HG02588 (cell line): Measurements from ENCODE around the gene OR10H4.
"Not testable (repeated sequence)": the region's sequence is repeated elsewhere in the genome, so short reads cannot be mapped to it uniquely, and the experiment has no call there.

Experiments
- ATAC-seq: cut with Tn5 transposase; IDR thresholded peaks from one replicate; pipeline ENCODE4 v1.9.1; 2021; ENCODE audit warnings: mild to moderate bottlenecking, moderate library complexity; ENCODE audit not compliant: unreplicated experiment

The OR10H4 gene

DNA sequence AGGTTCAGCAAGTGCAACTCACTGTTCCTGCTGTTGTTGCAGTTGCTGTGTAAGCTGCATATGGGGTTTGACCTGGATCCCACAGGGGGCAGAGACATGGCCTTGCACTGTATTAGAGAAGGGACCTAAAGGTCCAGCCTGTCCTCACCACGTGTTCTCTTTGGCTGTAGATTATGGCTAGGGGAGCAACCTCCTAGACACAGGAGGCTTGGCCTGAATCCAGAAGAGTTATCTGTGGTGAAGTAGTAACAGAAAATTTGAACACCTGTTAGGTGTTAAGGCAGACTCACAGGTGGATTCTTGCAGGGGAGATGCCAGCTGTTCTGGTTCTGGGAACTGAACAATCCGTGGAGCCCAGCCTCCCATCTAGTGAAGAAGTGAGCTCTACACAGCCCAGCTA lies 11.0 kb upstream of the OR10H4 start:
- no peak for ATAC-seq

DNA sequence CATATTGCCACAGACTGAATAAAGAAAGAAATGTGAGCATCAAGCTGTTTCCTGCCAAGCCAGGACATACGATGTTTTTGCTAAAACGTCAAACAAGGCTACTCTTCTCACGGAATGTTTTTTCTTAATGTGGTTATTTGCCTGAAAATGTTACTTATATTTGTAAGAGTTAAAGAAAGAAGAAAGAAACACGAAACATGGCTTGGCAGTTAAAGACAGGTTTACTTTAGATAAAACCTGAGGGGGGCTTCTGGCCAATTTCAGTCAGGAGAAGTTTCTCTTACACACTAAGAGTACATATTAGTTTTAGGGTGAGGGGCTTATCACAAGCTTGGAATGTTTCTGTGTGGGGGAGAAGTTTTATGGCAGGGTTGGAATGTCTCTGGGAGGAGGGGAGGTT lies 4.4 kb upstream of the OR10H4 start:
- ATAC-seq: no peak

- ATAC-seq: no peak
These were observed 3.5 kb upstream of the OR10H4 start for GRCh38 chr19:15945301-15945700.

GRCh38 chr19:15954820-15955219 lies 6.0 kb downstream of the OR10H4 start:
- ATAC-seq: no peak

DNA sequence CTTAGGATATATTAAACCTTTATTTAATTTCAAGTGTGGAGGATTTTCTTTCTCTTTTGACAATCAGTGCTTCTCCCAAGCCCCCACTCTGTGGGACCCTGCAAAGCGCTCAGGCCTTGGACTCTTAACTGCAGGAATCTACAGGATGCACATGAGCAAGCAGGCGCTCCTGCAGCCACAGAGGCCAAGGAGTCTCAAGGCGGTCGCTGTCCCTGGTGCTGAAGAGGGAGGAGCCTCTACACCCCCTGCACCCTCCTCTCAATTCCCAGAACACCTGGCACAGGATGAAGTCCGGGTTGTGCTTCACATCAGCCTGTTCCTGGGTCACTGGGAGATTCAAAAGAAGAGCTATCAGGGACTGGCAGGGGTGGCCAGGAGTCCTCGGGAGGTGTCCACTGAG lies 13.5 kb downstream of the OR10H4 start:
- ATAC-seq: no peak

DNA sequence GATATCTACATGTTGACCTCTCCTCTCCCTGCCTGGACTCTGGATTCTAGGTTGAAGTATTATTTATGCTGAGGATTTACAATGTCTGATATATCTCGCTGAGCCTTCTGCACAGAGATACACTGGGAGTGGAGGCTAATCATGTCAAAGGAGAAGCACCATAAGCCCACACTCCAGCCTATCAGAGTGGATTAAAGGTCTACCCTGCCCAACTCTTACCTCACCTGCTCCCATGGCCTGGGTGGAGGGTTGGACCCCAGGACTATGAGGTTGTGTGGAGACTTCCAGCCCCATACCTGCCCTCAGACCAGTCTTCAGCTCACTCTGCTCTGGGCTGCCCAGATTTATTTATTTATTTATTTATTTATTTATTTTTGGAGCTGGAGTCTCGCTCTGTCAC lies 15.4 kb downstream of the OR10H4 start:
- no peak for ATAC-seq

DNA sequence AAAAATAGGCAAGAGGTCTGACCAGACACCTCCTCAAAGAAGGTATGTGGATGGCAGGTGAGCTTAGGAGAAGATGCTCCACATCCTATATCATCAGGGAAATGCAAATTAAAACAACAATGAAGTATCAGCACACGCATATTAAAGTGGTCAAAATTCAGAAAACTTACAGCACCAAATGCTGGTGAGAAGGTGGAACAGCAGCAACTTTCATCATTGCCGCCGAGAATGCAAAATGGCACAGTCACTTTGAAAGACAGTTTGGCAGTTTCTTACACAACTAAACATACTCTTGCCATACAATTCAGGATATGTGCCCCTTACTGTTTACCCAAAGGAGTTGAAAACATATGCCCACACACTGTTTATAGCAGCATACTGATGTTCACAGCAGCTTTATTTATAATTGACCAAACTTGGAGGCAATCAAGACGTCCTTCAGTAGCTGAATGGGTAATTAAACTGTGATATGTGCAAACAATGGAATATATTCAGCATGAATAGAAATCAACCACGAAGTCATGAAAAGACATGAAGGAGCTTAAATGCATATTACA lies 22.5 kb downstream of the OR10H4 start:
- no peak for ATAC-seq

DNA sequence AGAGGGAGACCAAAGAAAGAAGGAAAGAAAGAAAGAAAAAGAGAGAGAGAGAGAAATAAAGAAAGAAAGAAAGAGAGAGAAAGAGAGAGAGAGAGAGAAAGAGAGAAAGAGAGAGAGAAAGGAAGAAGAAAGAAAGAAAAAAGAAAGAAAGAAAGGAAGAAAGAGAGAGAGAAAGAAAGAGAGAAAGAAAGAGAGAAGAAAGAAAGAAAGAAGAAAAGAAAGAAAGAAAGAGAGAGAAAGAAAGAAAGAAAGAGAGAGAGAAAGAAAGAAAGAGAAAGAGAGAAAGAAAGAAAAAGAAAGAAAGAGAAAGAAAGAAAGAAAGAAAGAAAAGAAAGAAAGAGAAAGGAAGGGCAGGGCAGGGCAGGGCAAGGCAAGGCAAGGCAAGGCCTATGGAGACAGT lies 23.2 kb downstream of the OR10H4 start:
- ATAC-seq: not testable (repeated sequence)

DNA sequence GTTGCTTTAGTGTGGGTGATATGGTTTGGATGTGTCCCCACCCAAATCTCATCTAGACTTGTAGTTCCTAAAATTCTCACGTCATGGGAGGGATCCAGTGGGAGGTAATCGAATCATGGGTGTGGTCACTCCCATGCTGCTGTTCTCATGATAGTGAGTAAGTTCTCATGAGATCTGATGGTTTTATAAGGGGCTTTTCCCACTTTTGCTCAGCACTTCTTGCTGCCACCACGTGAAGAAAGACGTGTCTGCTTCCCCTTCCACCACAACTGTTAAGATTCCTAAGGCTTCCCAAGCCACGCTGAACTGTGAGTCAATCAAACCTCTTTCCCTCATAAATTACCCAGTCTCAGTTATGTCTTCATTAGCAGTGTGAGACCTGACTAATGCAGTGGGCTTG lies 26.0 kb downstream of the OR10H4 start:
- no peak for ATAC-seq

DNA sequence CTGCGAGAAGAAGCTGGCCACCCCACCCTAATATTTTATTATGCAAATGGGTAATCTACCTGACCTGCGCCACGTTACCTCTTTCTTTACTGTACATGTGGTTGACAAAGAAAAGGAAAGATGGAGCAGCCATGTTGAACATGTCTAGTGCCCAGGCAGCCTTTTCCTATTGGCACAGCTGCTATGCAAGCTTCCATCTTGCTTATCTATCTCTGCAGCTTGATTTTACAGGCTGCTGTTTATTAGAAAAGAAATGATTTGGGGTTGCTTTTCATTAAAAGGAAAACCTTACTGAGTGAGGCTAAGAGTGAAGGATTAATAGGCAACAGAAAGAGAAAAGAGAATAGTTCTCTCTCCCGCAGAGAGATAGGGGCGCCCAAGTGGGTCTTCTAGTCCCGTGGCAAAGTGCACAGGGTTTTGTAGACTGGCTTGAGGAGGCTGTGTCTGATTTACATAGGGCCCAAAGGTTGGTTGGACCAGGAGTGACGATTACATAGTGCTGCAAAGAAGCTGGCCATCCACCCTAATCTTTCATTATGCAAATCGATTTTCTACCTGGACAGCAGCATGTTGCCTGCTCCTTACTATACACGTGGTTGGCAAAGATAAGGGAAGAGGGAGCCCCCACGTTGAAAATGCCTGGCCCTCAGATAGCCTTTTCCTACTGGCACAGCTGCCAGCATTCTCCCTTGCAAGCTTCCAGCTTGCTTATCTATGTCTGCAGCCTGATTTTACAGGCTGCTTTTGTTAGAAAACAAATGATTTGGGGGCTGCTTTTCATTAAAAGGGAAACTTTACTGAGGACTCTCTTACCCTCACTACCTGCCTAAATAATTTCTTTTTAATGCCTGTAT lies 28.3 kb downstream of the OR10H4 start:
- ATAC-seq: no peak

DNA sequence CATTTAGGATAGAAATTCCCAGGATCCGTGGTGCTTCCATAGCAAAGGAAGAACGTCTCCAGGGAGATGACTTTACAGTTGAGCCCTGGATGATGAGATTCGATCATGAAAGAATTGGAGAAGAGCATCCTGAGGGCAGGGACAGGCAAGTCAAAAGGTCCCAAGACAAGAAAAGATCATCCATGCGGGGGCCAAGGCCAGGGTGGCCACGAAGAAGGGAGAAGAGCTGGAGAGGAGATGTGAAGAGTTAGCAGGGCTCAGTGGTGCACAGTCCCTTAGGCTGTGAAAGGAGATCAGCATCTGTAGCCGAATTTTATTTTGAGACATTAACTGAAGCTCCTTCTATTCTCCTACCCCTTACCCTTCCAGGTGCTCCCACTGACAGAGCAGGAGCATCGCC lies 28.9 kb downstream of the OR10H4 start:
- ATAC-seq: no peak

GRCh38 chr19:15979293-15979692 lies 30.5 kb downstream of the OR10H4 start:
- ATAC-seq: no peak

DNA sequence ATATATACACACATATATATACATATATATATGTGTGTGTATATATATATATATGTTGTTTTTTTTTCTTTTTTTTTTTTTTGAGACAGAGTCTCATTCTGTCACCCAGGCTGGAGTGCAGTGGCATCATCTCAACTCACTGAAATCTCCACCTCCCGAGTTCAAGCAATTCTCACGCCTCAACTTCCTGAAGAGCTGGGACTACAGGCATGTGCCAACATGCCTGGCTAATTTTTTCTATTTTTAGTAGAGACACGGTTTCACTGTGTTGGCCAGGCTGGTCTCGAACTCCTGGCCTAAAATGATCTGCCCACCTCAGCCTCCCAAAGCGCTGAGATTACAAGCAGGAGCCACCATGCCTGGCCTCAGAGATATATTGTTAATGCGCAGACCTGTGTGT lies 37.0 kb downstream of the OR10H4 start:
- not testable (repeated sequence) for ATAC-seq

- ATAC-seq: no peak
These were observed 37.9 kb downstream of the OR10H4 start for GRCh38 chr19:15986701-15987100.

GRCh38 chr19:15989889-15990288 lies 41.1 kb downstream of the OR10H4 start:
- ATAC-seq: no peak

DNA sequence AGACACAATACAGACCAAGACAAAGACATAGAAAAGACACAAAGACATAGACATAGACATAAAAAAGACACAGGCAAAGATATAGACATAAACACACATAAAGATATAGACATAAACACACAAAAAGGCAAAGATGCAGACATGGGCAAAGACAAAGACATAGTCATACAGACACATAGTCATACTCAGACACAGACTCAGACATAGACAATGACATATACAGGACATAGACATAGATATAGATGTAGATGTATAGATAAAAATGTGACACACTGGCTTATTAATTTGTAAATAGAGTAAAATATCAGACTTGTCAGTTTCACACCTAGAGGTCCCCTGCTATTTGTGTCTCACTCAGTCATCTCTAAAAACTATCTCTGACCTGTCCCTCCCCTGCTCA lies 42.8 kb downstream of the OR10H4 start:
- no peak for ATAC-seq

GRCh38 chr19:15992014-15992413 lies 43.2 kb downstream of the OR10H4 start:
- ATAC-seq: no peak

DNA sequence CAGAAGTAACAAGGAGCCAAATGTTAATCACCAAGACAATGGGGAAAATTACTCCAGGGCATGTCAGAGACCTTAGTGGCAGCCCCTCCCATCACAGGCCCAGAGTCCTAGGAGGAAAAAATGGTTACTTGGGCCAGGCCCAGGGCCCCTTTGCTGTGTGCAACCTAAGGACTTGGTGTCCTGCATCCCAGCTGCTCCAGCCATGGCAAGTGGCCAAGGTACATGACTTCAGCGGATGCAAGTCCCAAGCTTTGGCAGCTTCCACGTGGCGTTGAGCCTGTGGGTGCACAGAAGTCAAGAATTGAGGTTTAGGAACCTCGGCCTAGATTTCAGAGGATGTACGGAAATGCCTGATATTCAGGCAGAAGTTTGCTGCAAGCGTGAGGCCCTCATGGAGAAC lies 46.7 kb downstream of the OR10H4 start:
- no peak for ATAC-seq

GRCh38 chr19:15998166-15998565 lies 49.4 kb downstream of the OR10H4 start:
- ATAC-seq: no peak
